SK-N-SH (cell line): ENCODE results near the gene DYNLT1. TPM values are rescaled to one million over a fixed set of nuclear protein-coding genes. Genes with fewer than 3 reads are reported as not detected.

Experiments
- CTCF ChIA-PET: fragments of 300-600, 350-600 bp; formaldehyde crosslinking; extraction: SDS; loops from one replicate; lab custom pipeline; 2021; lab: Yijun Ruan, JAX
- POLR2A ChIA-PET: fragments of 350-600 bp; sonication (Branson Sonifier 250); formaldehyde crosslinking; extraction: SDS; loops from one replicate; lab custom pipeline; 2020; ENCODE audit warnings: antibody characterized with exemption, inconsistent platforms; lab: Yijun Ruan, JAX
- DNase-seq: peaks from one replicate; pipeline ENCODE4 v3.0.0; 2012
- H2AFZ ChIP-seq: fragments of 200-600 bp; sonication (generic); 2 replicates; pipeline ENCODE4 v1.8.1; 2016; ENCODE audit warnings: antibody characterized with exemption, mild to moderate bottlenecking, low read depth
- H3F3A ChIP-seq: fragments of 200-600 bp; sonication (generic); replicated peaks from 2 replicates; pipeline ENCODE3; 2016; ENCODE audit warnings: antibody characterized with exemption, mild to moderate bottlenecking; ENCODE audit not compliant: insufficient read depth
- H3K27ac ChIP-seq, 2 experiments: fragments of 200-500 bp in 1 of 2; fragments of 200-600 bp in 1 of 2; sonication (Bioruptor generic) in 1 of 2; sonication (generic), shearing (Covaris generic) in 1 of 2; 2 replicates each; pipeline versions ENCODE4 v1.5.1 to v1.6.1; 2014 to 2016; ENCODE audit warnings: low read depth in 2 of 2, inconsistent platforms in 1 of 2, low read length in 1 of 2, mild to moderate bottlenecking in 1 of 2, mixed read lengths in 1 of 2
- H3K27me3 ChIP-seq: fragments of 200-600 bp; sonication (generic), shearing (Covaris generic); 2 replicates; pipeline ENCODE4 v1.6.1; 2016; ENCODE audit warnings: mixed run types; ENCODE audit not compliant: insufficient read depth
- H3K36me3 ChIP-seq, 2 experiments: fragments of 200-500 bp in 1 of 2; fragments of 200-600 bp in 1 of 2; sonication (Bioruptor generic) in 1 of 2; sonication (generic) in 1 of 2; replicated peaks in 1 of 2; 2 replicates each; pipeline versions ENCODE3 to v1.5.1; 2014 to 2016; ENCODE audit warnings: low read length in 1 of 2, mild to moderate bottlenecking in 1 of 2; ENCODE audit not compliant: insufficient read depth in 2 of 2, control insufficient read depth in 1 of 2
- H3K4me1 ChIP-seq, 2 experiments: fragments of 200-500 bp in 1 of 2; fragments of 200-600 bp in 1 of 2; sonication (Bioruptor generic) in 1 of 2; sonication (generic), shearing (Covaris generic) in 1 of 2; 2 replicates each; pipeline versions ENCODE4 v1.5.1 to v1.6.1; 2014 to 2016; ENCODE audit warnings: low read depth in 1 of 2, low read length in 1 of 2, mixed run types in 1 of 2; ENCODE audit not compliant: insufficient read depth in 2 of 2, control insufficient read depth in 1 of 2
- H3K4me2 ChIP-seq: fragments of 200-600 bp; sonication (generic), shearing (Covaris generic); 2 replicates; pipeline ENCODE4 v1.6.1; 2017; ENCODE audit warnings: mixed run types
- H3K4me3 ChIP-seq, 2 experiments: fragments of 200-500 bp in 1 of 2; fragments of 200-600 bp in 1 of 2; sonication (Bioruptor generic) in 1 of 2; sonication (generic), shearing (Covaris generic) in 1 of 2; 2 replicates each; pipeline versions ENCODE4 v1.5.1 to v1.8.1; 2014 to 2016; ENCODE audit warnings: low read depth in 2 of 2, inconsistent platforms in 1 of 2, low read length in 1 of 2, mild to moderate bottlenecking in 1 of 2, mixed read lengths in 1 of 2, moderate library complexity in 1 of 2
- H3K79me2 ChIP-seq: fragments of 200-600 bp; sonication (generic); 2 replicates; pipeline ENCODE4 v1.8.1; 2017; ENCODE audit warnings: mild to moderate bottlenecking; ENCODE audit not compliant: insufficient read depth
- H3K9ac ChIP-seq: fragments of 200-600 bp; sonication (generic); 2 replicates; pipeline ENCODE4 v1.6.1; 2017; ENCODE audit warnings: mixed run types
- H3K9me2 ChIP-seq: fragments of 200-600 bp; sonication (generic); 2 replicates; pipeline ENCODE4 v1.6.1; 2017; ENCODE audit warnings: mixed run types
- H3K9me3 ChIP-seq: fragments of 200-600 bp; sonication (generic); 2 replicates; pipeline ENCODE4 v1.6.1; 2017; ENCODE audit warnings: mixed run types, mild to moderate bottlenecking, moderate library complexity
- H4K20me1 ChIP-seq: fragments of 200-600 bp; sonication (generic); 2 replicates; pipeline ENCODE4 v1.6.1; 2017; ENCODE audit warnings: mild to moderate bottlenecking, mixed run types; ENCODE audit not compliant: insufficient read depth
- CTCF ChIP-seq: fragments of 200-600 bp; sonication (generic); IDR thresholded peaks from 2 replicates; pipeline ENCODE4 v1.6.1; 2017; ENCODE audit warnings: antibody characterized with exemption, mild to moderate bottlenecking, moderate library complexity
- FOXJ3 ChIP-seq: sonication (generic); formaldehyde crosslinking; IDR thresholded peaks from 2 replicates; pipeline ENCODE4 v1.5.1; 2020; ENCODE audit warnings: mild to moderate bottlenecking, missing genetic modification reagents
- GABPA ChIP-seq: IDR thresholded peaks from 2 replicates; pipeline ENCODE4 v1.4.0; 2012; ENCODE audit warnings: low read depth, mild to moderate bottlenecking
- MAX ChIP-seq: IDR thresholded peaks from 2 replicates; pipeline ENCODE4 v1.4.0; 2012; ENCODE audit warnings: low read depth
- TAF1 ChIP-seq: IDR thresholded peaks from 2 replicates; pipeline ENCODE4 v1.6.1; 2012; ENCODE audit warnings: low read depth, mild to moderate bottlenecking, low read length, moderate library complexity, borderline replicate concordance
- USF2 ChIP-seq: fragments of 150-350 bp; IDR thresholded peaks from 2 replicates; pipeline ENCODE4 v1.6.1; 2017; ENCODE audit warnings: antibody characterized with exemption, low read length, low read depth, borderline replicate concordance
- YY1 ChIP-seq: IDR thresholded peaks from 2 replicates; pipeline ENCODE4 v1.4.0; 2012; ENCODE audit warnings: low read depth, mild to moderate bottlenecking
- ZBTB33 ChIP-seq: IDR thresholded peaks from 2 replicates; pipeline ENCODE4 v1.4.0; 2012; ENCODE audit warnings: low read depth, borderline replicate concordance
- WGBS: methylation state at CpG from one replicate; pipeline ENCODE4 v1.1.6; 2017; ENCODE audit warnings: low lambda C conversion rate; 5-methylcytosine and 5-hydroxymethylcytosine counted together
- polyA plus RNA-seq, 3 experiments: library from polyadenylated mRNA; depleted of rRNA; stranded (reverse); fragments of >200 nt; gene quantifications; 2 replicates each; pipeline ENCODE4 v1.2.3, GENCODE V29; 2012

DYNLT1 gene
- polyA plus RNA-seq, 1 of the 3 experiments (the other 2 are of a cell fraction) = 306 TPM

GRCh38 chr6:158640519-158640918 lies 4.0 kb downstream of the DYNLT1 start:
- ChIA-PET CTCF (interaction anchor here (0.8 to 1.8 kb wide), 3 partner anchors 16 to 426 kb away, joined by 3 to 5 read pairs (median 5); no protein-coding TSS in a partner anchor), POLR2A (no interaction called here)
- H3K79me2 ChIP-seq = peaks cover 80% of the 10 kb centered on the region

More at GRCh38 chr6:158640519-158640918, 4.0 kb downstream of the DYNLT1 start:
- 0 out of 4 replicates have a peak overlapping the region, but pooled peaks of 1 of the 2 experiments have one; percentile 0 for H3K4me3 ChIP-seq
- peaks cover 39% of the 10 kb centered on the region for H4K20me1 ChIP-seq
- TF ChIP-seq FOXJ3 (CRISPR knock-in tag) (no peak), MAX (no peak), YY1 (no peak), USF2 (no peak), TAF1 (no peak), GABPA (no peak), CTCF (no peak), ZBTB33 (no peak)
- H3K36me3 ChIP-seq = peaks cover 25 to 38% of the 10 kb centered on the region in 2 experiments
- H3F3A ChIP-seq = peaks cover 31% of the 10 kb centered on the region
- H3K27ac ChIP-seq = no peak overlapping the region
- H3K4me2 ChIP-seq = peak overlapping the region; percentile 85
- no peak overlapping the region for H2AFZ ChIP-seq
- no peaks in the 10 kb centered on the region for H3K9me2 ChIP-seq
- DNase-seq = no peak
- H3K27me3 ChIP-seq = no peaks in the 10 kb centered on the region
- 0 out of 2 replicates have a peak overlapping the region, but pooled peaks have one; percentile 2 for H3K9ac ChIP-seq
- no peaks in the 10 kb centered on the region for H3K9me3 ChIP-seq
- WGBS = 97% methylated on average over 2 of the region's 2 CpGs
- H3K4me1 ChIP-seq = peaks cover 13 to 33% of the 10 kb centered on the region in 2 experiments; a peak in 3 of 4 replicates
